GM12801 (cell line): ENCODE data around the gene SORT1.

Source experiments
- CTCF ChIP-seq: IDR thresholded peaks from one replicate; pipeline ENCODE4 v1.5.1; 2011; ENCODE audit warnings: control low read depth; ENCODE audit not compliant: insufficient read length; ENCODE audit errors: extremely low read depth

SORT1 gene

GRCh38 chr1:109371341-109371739 is 26.4 kb downstream of the SORT1 start:
- TF ChIP-seq CTCF = no peak

- TF ChIP-seq CTCF = no peak
Observed at GRCh38 chr1:109370712-109371340, 26.9 kb downstream of the SORT1 start.

GRCh38 chr1:109369167-109369746 is 28.5 kb downstream of the SORT1 start:
- no peak for TF ChIP-seq CTCF

GRCh38 chr1:109368464-109368863 is 29.3 kb downstream of the SORT1 start:
- TF ChIP-seq CTCF = no peak

GRCh38 chr1:109367626-109368025 is 30.1 kb downstream of the SORT1 start:
- TF ChIP-seq CTCF = no peak

- TF ChIP-seq CTCF = no peak
Observed at GRCh38 chr1:109365642-109366204, 32.0 kb downstream of the SORT1 start.

GRCh38 chr1:109361649-109362048 is 36.1 kb downstream of the SORT1 start:
- no peak for TF ChIP-seq CTCF
